ENCODE measurements around the gene ADGRA1.

DNA sequence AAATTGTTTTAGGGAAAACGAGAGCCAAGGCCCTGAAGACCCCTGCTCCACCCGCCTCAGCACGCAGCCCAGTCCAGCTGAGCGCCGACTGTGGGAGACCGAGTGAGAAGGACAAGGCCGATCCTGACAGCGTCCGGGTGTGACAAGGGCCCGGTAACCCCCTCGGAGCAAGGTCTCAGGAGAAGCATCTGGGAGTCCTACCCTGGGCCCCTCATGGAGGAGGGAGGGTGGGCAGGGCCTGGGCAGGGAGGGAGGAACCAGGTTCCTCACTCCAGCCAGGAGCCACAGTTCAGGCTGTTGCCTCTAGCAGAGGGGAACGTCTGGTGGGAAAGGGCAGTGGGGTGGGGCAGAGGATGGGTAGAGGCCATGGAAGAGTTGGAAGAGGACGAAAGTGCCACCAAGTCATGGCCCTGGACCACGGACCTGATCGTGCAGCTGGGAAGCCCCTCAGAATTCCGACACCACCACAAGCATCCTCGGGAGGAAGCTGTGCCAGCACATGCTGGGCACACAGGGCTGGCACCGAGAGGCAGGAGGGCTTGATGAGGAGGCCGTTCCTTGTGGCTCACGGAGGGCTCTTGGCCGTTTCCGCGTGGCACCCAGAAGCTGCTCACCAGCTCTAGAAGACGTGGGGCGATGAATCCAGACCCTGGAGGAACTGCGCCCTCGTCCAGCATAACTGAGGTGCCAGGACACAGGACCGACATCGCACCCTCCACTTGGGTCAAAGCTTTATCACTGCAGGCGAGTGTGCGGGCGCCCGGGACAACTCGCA lies 70.1 kb downstream of the ADGRA1 start:
- TF ChIP-seq, protein P1, sequence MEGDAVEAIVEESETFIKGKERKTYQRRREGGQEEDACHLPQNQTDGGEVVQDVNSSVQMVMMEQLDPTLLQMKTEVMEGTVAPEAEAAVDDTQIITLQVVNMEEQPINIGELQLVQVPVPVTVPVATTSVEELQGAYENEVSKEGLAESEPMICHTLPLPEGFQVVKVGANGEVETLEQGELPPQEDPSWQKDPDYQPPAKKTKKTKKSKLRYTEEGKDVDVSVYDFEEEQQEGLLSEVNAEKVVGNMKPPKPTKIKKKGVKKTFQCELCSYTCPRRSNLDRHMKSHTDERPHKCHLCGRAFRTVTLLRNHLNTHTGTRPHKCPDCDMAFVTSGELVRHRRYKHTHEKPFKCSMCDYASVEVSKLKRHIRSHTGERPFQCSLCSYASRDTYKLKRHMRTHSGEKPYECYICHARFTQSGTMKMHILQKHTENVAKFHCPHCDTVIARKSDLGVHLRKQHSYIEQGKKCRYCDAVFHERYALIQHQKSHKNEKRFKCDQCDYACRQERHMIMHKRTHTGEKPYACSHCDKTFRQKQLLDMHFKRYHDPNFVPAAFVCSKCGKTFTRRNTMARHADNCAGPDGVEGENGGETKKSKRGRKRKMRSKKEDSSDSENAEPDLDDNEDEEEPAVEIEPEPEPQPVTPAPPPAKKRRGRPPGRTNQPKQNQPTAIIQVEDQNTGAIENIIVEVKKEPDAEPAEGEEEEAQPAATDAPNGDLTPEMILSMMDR (conservative IDR thresholded peaks at IDR 0.05 in 1 of 2, IDR thresholded peaks at IDR 0.05 in 1 of 2; ENCODE audit: extremely low read depth in 1 of 2, insufficient read depth in 1 of 2, low read depth in 1 of 2, low read length in 2 of 2) = no peak
- TF ChIP-seq EZH2 (IDR thresholded peaks at IDR 0.05; ENCODE audit: borderline replicate concordance, low read length) = no peak

Measured in mammary epithelial cell (primary cell).